Suppressor macrophage treated with lipopolysaccharide for 1 hour (primary cell): Measurements from ENCODE around the gene PRR23B.
"Not testable (repeated sequence)": the region's sequence is repeated elsewhere in the genome, so short reads cannot be mapped to it uniquely, and the experiment has no call there.

Source experiments
- DNase-seq, 3 donors: peaks; one replicate each; pipeline ENCODE4 v3.0.0-alpha.2; 2020 to 2022

The PRR23B gene

DNA sequence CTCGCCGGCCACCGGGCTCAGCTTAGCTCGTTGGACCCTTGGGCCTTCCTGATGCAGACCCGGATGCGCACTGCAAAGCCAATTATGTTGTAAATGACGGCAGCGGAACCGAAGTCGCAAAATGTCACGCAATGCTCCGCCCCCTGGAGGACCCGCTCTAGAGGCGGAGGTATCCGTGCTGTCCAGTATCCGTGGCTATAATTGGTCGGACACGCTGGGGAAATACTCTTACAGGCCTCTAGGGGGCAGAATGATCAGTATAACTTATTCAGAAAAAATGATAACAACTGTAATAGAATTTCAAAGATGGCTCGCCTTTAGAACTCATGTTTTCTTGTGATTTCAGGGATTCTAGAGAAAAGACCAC lies at the start of gene PRR23B:
Gene PRR23B, minus strand, starts transcription at position 59 of the 367 bp plus-strand sequence. CDS start 265 bp downstream, outside the sequence.
- peak in 1 of 3 donors; percentile 3 for DNase-seq

DNA sequence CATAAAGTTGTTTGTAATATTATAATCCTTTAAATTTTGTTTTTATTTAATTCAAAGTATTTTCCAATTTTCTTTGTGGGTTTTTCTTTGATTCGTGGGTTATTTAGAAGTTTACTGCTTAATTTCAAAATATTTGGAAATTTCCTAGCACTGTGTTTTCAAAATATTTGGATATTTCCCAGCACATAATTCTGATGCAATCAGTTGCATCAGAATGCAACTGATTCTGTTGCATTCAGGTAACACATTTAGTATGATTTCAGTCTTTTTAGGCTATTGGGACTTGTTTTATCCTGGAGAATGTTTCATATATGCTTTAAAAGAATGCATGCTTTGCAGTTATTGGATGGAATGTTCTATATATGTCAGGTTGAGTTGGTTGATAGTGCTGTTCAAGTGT lies 42.2 kb upstream of the PRR23B start:
- no peak for DNase-seq

DNA sequence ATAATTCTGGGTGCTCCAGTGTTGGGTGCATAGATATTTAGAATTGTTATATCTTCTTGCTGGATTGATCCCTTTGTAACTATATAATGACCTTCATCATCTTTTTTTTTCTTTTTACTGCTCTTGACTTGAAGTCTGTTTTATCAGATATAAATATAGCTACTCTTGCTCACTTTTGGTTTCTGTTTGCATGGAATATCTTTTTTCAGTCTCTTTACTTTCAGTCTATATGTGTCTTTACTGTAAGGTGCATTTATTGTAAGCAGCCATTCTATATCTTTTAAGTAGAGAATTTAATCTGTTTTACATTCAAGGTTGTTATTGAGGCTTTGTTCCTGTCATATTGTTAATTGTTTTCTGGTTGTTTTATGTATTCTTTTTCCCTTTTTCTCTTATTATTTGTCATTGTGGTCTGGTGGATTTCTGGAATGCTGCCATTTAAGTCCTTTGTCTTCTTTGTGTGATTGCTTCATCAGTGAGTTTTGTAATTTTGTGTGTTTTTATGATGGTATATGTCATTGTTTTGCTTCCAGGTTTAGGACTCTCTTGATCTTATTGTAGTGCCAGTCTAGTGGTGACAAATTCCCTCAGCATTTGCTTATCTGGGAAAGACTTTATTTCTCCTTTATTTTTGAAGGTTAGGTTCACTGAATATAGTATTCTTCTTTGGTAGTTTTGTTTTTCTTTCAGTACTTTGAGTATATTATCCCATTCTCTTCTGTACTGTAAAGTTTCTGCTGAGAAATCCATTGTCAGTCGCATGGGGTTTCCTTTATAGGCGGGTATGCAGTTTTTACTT lies 32.3 kb upstream of the PRR23B start:
- DNase-seq: no peak

- no peak for DNase-seq
These were observed 23.9 kb upstream of the PRR23B start, which contains the start of gene PRR23C for GRCh38 chr3:139044366-139045210. Gene PRR23C, minus strand, starts transcription at chr3:139044892. Its CDS starts 272 bp downstream, at chr3:139044620.

DNA sequence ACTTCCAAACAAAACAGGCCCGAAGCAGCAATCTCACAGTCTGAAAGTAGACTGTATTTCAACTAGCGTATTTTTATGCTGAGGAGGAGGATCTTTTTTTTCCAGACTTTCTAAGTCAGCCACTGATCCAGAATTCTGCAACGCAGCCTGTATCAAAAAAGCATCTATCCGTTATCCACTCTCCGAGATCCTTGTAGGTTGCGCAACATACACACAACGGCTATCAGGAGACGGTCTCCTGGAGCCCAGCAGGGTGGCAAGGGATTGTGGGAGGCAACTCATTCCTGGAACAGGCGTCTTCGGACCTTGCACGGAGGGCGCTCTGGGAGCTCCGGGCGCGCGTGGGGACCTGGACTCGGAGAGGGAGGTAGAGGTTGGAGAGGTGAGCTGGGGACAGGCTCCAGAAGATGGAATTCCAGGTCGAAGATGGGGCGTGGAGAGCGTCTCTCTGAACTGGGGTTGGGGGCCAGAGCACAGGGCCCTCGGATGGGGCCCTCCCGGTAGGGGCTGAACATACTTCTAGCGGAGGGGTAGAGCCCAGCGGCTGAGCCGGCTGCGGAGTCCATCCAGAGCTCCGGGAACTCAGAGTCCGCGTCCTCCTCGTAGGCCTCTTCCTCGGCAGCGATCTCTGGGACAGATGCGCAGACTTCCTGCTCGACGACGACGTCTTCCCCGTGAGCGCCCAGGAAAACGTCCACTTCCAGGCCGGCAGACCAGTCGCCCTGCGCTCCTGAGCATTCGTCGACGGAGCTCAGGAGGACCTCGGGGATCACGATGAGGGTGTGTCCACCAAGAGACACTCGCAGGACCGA lies 23.0 kb upstream of the PRR23B start:
- DNase-seq: no peak

DNA sequence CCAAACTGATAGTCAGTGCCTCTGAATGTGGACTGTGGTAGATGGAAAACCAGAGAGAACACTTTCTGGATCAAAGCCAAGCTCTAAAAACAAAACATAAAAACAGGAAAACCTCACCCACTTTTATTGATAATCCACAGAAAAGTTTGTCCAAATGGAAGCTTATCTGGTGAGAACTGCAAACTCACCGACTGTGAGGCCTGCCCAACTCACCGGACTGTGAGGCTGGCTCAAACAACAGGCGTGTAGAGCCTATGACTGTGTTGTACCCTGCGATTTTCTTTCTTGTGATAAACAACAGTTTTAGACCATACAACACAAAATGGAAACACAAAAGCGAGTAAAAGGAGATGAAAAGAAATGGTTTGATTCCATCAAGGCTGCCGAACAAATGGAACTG lies 16.8 kb upstream of the PRR23B start:
- no peak for DNase-seq

GRCh38 chr3:139032326-139033002 lies 11.7 kb upstream of the PRR23B start:
- DNase-seq: no peak

- not testable (repeated sequence) for DNase-seq
These were observed 9.8 kb upstream of the PRR23B start for GRCh38 chr3:139030576-139030975.

- no peak for DNase-seq
These were observed 4.2 kb upstream of the PRR23B start for GRCh38 chr3:139024968-139025367.

DNA sequence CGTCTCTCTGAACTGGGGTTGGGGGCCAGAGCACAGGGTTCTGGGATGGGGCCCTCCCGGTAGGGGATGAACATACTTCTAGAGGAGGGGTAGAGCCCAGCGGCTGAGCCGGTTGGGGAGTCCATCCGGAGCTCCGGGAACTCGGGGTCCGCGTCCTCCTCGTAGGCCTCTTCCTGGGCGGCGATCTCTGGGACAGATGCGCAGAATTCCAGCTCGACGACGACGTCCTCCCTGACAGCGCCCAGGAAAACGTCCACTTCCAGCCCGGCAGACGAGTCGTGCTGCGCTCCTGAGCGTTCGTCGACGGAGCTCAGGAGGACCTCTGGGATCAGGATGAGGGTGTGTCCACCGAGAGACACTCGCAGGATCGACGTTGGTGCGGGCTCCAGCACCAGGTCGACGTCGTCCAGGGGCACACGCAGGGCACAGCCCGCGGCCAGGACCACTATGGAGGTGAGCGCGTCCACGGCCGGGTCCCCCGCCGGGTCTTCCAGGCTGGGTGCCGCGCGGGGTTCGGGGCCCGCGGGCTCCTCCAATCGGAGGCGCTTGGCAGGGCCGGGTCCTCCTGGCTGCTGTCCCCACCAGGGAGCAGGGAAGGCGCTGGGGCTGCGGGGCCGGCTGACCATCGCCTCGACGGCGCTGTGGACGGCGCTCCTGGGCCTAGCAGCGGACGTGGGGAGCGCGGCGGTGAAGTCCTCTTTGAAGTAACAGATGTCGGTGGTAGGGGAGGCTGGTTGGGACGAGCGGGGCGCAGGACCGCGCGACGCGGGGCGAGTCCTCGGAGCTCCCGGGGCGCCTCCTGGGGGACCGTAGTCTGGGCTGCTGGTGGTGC lies 474 bp downstream of the PRR23B start:
- no peak for DNase-seq

DNA sequence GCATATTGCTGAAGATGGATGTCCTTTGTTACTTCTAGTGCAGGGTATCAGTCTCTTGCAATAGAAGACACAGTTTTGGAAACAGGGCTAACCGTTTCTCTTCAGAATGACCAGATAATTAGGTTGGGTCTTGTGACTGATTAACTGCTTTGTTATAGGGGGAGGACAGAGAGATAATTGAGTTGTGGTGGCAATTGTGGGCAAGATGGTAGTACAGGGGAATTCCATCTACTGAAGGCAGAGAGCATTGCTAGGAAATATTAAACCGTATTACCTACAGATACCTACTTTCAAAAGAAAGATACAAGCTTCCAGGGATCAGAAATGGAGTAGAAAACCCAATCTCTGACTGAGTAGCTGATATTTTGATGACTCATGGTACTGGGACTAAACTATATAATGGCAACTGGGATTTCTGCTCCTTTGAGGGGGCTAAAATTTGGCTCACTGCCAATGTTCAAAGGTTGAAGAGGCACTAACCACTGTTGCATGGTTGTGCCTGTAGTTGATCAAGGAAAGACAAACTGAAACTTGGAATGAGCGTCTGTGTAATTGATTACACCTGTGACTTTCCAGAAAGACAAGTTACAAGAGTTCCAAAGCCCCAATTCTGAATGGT lies 4.2 kb downstream of the PRR23B start:
- no peak for DNase-seq

DNA sequence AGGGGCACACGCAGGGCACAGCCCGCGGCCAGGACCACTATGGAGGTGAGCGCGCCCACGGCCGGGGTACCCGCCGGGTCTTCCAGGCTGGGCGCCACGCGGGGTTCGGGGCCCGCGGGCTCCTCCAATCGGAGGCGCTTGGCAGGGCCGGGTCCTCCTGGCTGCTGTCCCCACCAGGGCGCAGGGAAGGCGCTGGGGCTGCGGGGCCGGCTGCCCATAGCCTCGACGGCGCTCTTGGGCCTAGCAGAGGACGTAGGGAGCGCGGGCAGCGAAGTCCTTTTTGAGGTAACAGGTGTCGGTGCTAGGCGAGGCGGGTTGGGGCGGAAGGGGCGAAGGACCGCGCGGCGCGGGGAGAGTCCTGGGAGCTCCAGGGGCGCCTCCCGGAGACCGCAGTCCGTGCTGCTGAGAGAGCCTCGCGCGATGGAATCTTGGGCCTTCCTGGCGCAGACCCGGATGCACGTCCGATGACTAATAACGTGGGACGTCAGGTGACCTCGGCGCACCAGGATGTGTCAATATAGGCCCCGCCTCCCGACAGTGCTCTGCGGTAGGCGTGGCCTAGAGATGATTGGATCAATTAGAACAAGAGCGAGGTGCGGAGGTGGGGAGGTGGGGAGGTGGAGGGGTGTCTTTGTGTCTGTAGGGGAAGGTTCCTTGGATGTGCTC lies 14.5 kb downstream of the PRR23B start, which contains the start of gene PRR23A:
Gene PRR23A, minus strand, starts transcription at position 218 of the 666 bp plus-strand sequence. Its CDS starts 0 bp downstream, at position 218.
- DNase-seq: no peak

GRCh38 chr3:139005356-139005993 lies 15.3 kb downstream of the PRR23B start:
- no peak for DNase-seq

GRCh38 chr3:138995706-138996105 lies 25.0 kb downstream of the PRR23B start:
- DNase-seq: no peak

DNA sequence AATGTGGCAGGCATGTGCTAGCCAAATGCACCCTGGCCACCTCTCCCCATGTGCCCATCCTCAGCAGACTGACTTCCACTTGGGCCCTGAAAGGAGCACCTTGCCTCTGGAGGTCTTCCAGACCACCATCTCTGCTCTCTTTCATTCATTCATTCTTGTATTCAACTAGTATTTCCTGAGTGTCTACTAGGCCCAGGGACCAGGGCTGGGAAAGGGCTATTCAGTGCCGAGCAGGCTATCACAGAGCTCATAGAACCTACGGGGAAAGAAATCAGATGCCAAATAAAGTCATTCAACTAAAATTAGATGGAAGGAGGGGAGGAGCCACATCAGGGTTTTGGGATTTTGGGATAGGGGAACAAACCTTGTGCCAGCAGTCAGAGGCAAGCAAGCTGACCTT lies 33.5 kb downstream of the PRR23B start:
- no peak for DNase-seq

- no peak for DNase-seq
These were observed 34.8 kb downstream of the PRR23B start for GRCh38 chr3:138985932-138986331.

DNA sequence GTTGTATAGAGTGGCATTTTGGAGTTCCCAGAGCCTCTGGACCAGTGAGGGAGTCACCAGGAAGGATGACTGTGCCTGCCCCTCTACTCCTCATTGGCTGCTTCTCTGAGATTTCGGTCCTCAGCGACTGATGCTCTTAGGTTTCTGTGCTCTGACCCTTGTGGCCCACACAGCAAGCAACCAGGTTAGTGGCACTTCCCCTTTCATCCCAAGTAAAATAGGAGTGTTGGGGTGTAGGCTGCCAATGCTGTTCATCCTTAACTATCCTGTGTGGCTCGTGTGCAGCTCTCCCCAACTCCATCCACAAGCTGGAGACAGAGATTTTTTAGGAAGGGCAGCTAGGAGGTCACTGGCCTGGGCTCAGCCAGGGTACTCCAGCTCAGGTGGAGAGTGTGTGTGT lies 35.9 kb downstream of the PRR23B start:
- DNase-seq: no peak

DNA sequence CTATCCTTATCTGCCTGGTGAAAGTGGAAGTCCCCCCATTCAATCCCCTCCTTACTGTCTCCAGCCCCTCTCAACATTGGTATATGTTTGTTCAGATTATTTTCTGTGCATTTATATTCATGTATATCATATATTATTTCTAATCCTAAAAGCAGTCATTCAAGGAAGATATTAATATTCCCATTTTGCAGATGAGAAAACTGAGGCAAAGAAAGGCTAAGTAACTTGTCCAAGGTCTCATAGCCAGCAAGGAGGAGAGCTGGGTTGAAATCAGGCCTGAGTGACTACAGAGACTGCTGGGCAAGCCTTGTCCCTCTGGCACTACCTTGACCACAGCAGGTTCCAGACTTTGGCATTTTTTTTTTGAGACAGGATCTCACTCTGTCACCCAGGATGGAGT lies 44.7 kb downstream of the PRR23B start:
- no peak for DNase-seq

DNA sequence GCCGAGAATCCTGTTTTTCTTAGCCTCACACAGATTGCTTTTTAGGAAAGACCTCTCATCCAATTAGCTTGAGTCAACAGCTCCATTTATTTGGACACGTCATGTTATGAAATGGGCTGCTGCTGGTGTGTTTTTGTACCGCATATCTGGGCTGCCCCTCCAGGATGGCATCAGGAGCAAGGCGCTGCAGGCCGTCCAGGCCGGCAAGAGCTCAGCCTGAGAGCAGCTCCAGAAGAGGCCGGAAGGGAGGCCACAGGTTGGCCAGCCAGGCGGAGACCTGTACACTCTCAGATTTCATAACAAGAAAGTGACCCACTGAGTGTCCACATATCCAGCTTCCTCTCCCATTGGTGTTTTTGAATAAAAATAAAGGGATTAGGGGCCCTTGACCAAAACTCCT lies 45.4 kb downstream of the PRR23B start:
- no peak for DNase-seq

DNA sequence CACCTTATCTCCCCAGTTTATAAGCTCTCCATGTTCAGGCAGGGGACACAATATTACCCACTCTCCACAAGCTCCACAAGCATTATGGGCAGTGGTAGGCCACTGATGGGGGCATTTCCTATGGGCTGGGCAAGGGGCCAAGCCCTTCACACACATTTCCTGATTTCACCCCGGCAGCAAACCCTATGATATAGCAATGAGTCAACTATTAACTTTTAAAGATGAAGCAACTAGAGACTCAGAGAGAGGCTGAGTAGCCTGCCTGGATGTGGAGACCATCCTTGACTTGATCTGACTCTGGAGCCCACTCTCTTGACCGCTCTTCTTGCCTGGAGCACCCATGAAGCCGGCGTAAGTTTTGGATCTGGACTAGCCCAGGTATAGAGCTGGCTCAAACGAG lies 46.3 kb downstream of the PRR23B start:
- DNase-seq: peak in 2 of 3 donors; percentile 1 to 18
